ENCODE data around the gene ATP6V1F.

ATP6V1F gene

GRCh38 chr7:128869138-128869943, 6.7 kb downstream of the ATP6V1F start:
- peak overlapping the region; percentile 53 for H3K9ac ChIP-seq (ENCODE audit: low read length)
- H3K27me3 ChIP-seq (ENCODE audit: control insufficient read depth, insufficient read depth, low read length), result peaks cover 18% of the 10 kb centered on the region
- H3K4me1 ChIP-seq (ENCODE audit: control insufficient read depth, insufficient read depth, low read length), result peaks cover 18% of the 10 kb centered on the region
- no peaks in the 10 kb centered on the region for H3K36me3 ChIP-seq (ENCODE audit: control insufficient read depth, insufficient read depth, low read length)
- H3K9me3 ChIP-seq (ENCODE audit: control insufficient read depth, low read length), result no peaks in the 10 kb centered on the region
- H3K4me3 ChIP-seq (ENCODE audit: low read length), result no peak overlapping the region

GRCh38 chr7:128869944-128870285, 7.3 kb downstream of the ATP6V1F start:
- peak overlapping the region; percentile 35 for H3K9ac ChIP-seq (ENCODE audit: low read length)

DNA sequence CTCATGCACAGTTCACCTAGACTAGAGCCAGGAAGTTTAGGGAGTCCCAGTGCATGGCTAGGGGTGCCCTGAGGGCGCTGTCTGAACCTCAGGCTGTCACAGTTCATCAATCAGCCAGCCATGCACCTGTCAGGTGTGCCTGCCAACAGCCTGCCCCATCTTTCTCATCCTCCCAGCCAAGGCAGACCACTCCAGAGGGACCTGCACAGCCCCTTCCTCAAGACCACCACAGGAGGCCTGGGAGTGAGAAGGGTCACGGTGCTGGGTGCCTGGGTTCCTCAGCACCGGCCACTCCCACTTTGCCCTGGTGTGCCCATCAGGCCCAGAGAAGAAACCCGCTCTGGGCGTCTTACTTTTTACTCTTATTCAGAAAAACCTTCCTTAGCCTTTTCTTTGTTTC, 8.4 kb downstream of the ATP6V1F start:
- Histone ChIP-seq H3K36me3 (ENCODE audit: control insufficient read depth, insufficient read depth, low read length) (no peaks in the 10 kb centered on the region), H3K4me1 (ENCODE audit: control insufficient read depth, insufficient read depth, low read length) (peaks cover 19% of the 10 kb centered on the region), H3K9ac (ENCODE audit: low read length) (no peak overlapping the region), H3K9me3 (ENCODE audit: control insufficient read depth, low read length) (no peaks in the 10 kb centered on the region), H3K27me3 (ENCODE audit: control insufficient read depth, insufficient read depth, low read length) (peaks cover 18% of the 10 kb centered on the region), H3K4me3 (ENCODE audit: low read length) (no peak overlapping the region)

More at GRCh38 chr7:128869944-128870285, 7.3 kb downstream of the ATP6V1F start:
- Histone ChIP-seq H3K4me1 (ENCODE audit: control insufficient read depth, insufficient read depth, low read length) (peaks cover 18% of the 10 kb centered on the region), H3K27me3 (ENCODE audit: control insufficient read depth, insufficient read depth, low read length) (peaks cover 18% of the 10 kb centered on the region), H3K9me3 (ENCODE audit: control insufficient read depth, low read length) (no peaks in the 10 kb centered on the region), H3K36me3 (ENCODE audit: control insufficient read depth, insufficient read depth, low read length) (no peaks in the 10 kb centered on the region), H3K4me3 (ENCODE audit: low read length) (no peak overlapping the region)

GRCh38 chr7:128872394-128872824, 9.8 kb downstream of the ATP6V1F start:
- Histone ChIP-seq H3K4me3 (ENCODE audit: low read length) (no peak overlapping the region), H3K36me3 (ENCODE audit: control insufficient read depth, insufficient read depth, low read length) (no peaks in the 10 kb centered on the region), H3K4me1 (ENCODE audit: control insufficient read depth, insufficient read depth, low read length) (peaks cover 27% of the 10 kb centered on the region), H3K27me3 (ENCODE audit: control insufficient read depth, insufficient read depth, low read length) (peaks cover 18% of the 10 kb centered on the region), H3K9ac (ENCODE audit: low read length) (no peak overlapping the region), H3K9me3 (ENCODE audit: control insufficient read depth, low read length) (no peaks in the 10 kb centered on the region)

DNA sequence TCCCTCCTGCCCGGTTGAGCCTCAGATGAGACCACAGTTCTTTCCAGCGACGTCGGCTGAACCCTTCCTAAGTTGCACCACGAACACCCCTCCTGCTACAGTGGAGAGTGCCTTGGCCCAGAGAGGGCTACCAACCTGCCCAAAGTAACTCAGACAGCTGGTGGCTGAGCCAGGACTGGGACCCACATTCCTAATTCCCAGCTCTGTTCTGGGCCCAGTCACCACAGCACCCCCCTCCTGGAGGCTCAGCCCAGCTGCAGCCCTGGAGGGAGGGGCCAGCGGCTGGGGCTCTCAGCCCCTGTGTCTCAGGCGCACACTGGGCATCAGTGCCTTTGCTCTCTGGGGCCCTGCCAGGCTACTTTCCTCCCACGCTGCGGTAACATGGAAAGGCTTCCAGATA, 10.6 kb downstream of the ATP6V1F start:
- Histone ChIP-seq H3K4me3 (ENCODE audit: low read length) (no peak overlapping the region), H3K36me3 (ENCODE audit: control insufficient read depth, insufficient read depth, low read length) (no peaks in the 10 kb centered on the region), H3K9ac (ENCODE audit: low read length) (no peak overlapping the region), H3K4me1 (ENCODE audit: control insufficient read depth, insufficient read depth, low read length) (peaks cover 24% of the 10 kb centered on the region), H3K9me3 (ENCODE audit: control insufficient read depth, low read length) (no peaks in the 10 kb centered on the region), H3K27me3 (ENCODE audit: control insufficient read depth, insufficient read depth, low read length) (peaks cover 18% of the 10 kb centered on the region)

DNA sequence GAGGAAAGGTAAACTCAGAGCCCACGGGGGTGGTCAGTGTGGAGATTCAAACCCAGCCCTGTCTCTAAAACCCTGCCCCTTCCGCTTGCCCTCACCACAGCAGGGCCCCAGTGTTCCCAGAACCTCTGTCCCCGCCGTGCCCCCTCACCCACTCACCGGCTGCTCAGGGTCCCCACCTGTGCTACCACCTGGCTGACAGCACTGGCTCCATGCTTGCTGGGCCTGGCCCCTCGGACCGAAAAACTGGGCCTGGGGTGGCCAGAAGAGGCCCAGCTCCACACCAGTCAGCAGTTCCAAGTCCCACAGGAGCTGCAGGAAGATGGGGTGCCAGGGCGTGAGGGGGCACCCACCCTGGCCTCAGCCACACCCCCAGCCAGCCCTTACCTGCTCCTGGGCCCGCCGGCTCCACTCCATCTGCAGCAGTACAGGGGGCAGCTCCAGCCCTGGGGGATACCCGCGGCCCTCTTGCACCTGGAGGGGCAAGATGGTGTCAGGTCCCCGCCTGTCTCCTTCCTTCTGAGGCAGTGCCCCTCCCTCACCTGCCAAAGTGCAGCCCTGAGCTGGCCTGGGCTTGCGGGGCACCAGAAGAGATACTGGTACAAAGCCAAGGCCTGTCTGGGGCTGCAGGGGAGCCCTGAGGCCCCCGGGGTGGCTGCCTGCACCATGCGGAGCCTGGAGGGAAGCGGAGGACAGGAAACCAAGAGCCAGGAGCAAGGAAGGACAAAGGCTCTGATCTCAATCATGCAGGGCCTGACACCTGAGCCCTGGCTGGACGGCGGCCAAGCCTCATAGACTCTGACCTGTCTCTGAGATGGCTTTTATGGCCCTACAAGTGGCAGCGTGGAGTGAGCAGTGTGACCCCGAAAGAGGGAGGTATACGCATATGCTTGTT, 11.7 kb downstream of the ATP6V1F start:
- Histone ChIP-seq H3K4me1 (ENCODE audit: control insufficient read depth, insufficient read depth, low read length) (peaks cover 16% of the 10 kb centered on the region), H3K36me3 (ENCODE audit: control insufficient read depth, insufficient read depth, low read length) (no peaks in the 10 kb centered on the region), H3K27me3 (ENCODE audit: control insufficient read depth, insufficient read depth, low read length) (peaks cover 18% of the 10 kb centered on the region), H3K9ac (ENCODE audit: low read length) (no peak overlapping the region), H3K9me3 (ENCODE audit: control insufficient read depth, low read length) (no peaks in the 10 kb centered on the region), H3K4me3 (ENCODE audit: low read length) (no peak overlapping the region)

DNA sequence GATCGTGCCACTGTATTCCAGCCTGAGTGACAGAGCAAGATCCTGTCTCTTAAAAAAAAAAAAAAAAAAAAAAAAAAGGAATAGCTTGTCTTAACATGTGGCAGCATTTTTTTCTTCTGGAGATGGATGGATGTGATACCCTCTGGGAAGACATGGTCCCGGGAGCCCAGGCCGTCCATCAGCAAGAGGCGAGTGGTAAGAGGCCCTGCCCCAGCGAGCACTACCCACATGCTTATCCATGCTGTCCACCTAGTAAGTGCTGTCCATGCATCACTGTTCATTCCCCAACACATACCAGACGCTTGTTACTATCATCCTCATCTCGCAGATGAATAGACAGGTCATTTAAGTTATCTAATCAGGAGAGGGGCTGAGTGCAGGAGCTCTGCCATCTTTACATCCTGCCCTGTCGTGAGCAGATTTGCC, 12.9 kb downstream of the ATP6V1F start:
- H3K4me3 ChIP-seq (ENCODE audit: low read length), result no peak overlapping the region
- no peaks in the 10 kb centered on the region for H3K36me3 ChIP-seq (ENCODE audit: control insufficient read depth, insufficient read depth, low read length)
- H3K4me1 ChIP-seq (ENCODE audit: control insufficient read depth, insufficient read depth, low read length), result peaks cover 9% of the 10 kb centered on the region
- peaks cover 10% of the 10 kb centered on the region for H3K27me3 ChIP-seq (ENCODE audit: control insufficient read depth, insufficient read depth, low read length)
- H3K9me3 ChIP-seq (ENCODE audit: control insufficient read depth, low read length), result no peaks in the 10 kb centered on the region
- no peak overlapping the region for H3K9ac ChIP-seq (ENCODE audit: low read length)

GRCh38 chr7:128876127-128876526, 13.5 kb downstream of the ATP6V1F start:
- peaks cover 5% of the 10 kb centered on the region for H3K27me3 ChIP-seq (ENCODE audit: control insufficient read depth, insufficient read depth, low read length)

GRCh38 chr7:128876586-128876977, 13.9 kb downstream of the ATP6V1F start:
- H3K4me3 ChIP-seq (ENCODE audit: low read length), result no peak overlapping the region
- H3K9ac ChIP-seq (ENCODE audit: low read length), result no peak overlapping the region
- peaks cover 9% of the 10 kb centered on the region for H3K4me1 ChIP-seq (ENCODE audit: control insufficient read depth, insufficient read depth, low read length)
- no peaks in the 10 kb centered on the region for H3K9me3 ChIP-seq (ENCODE audit: control insufficient read depth, low read length)
- peaks cover 5% of the 10 kb centered on the region for H3K27me3 ChIP-seq (ENCODE audit: control insufficient read depth, insufficient read depth, low read length)
- H3K36me3 ChIP-seq (ENCODE audit: control insufficient read depth, insufficient read depth, low read length), result no peaks in the 10 kb centered on the region

More at GRCh38 chr7:128876127-128876526, 13.5 kb downstream of the ATP6V1F start:
- no peaks in the 10 kb centered on the region for H3K36me3 ChIP-seq (ENCODE audit: control insufficient read depth, insufficient read depth, low read length)
- H3K9ac ChIP-seq (ENCODE audit: low read length), result no peak overlapping the region
- H3K4me1 ChIP-seq (ENCODE audit: control insufficient read depth, insufficient read depth, low read length), result peaks cover 9% of the 10 kb centered on the region
- H3K9me3 ChIP-seq (ENCODE audit: control insufficient read depth, low read length), result no peaks in the 10 kb centered on the region
- no peak overlapping the region for H3K4me3 ChIP-seq (ENCODE audit: low read length)

DNA sequence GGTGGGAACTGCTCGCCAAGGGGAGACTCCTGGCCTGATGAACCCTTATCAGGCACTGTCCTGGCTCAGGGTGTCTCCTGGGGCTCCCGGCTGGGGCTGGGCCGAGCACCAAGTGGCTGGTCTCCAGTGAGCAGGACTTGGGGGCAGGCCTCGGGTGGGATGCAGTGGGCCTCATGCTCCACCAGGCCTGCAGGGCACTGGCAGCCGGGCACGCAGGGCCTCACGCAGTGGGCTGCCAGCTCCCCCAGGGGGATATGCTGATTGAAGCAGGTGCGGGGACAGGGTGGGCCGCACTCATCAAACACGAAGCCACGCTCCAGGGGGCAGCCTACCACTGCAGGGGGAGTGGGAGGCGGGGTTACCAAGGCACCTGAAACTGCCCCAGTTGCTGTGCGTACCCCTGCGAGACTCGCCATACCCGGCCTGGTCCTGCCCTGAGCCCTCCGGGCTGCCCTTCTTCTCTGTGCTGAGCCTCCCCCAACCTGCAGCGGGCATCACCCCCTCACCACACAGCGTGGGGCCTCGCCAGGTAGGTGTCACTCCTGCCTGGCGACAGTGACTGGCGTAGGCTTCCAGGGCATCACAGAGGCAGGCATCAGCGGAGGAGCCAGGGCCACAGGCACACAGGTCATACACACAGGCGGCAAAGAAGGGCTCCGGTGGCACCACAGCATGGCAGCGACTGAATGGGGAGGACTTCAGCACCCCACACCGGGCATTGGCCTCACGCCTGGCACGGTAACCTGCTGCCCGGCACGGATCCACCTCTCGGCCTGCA, 14.5 kb downstream of the ATP6V1F start:
- H3K36me3 ChIP-seq (ENCODE audit: control insufficient read depth, insufficient read depth, low read length), result no peaks in the 10 kb centered on the region
- peaks cover 9% of the 10 kb centered on the region for H3K4me1 ChIP-seq (ENCODE audit: control insufficient read depth, insufficient read depth, low read length)
- H3K4me3 ChIP-seq (ENCODE audit: low read length), result no peak overlapping the region
- H3K27me3 ChIP-seq (ENCODE audit: control insufficient read depth, insufficient read depth, low read length), result peaks cover 2% of the 10 kb centered on the region
- H3K9ac ChIP-seq (ENCODE audit: low read length), result no peak overlapping the region
- H3K9me3 ChIP-seq (ENCODE audit: control insufficient read depth, low read length), result no peaks in the 10 kb centered on the region

DNA sequence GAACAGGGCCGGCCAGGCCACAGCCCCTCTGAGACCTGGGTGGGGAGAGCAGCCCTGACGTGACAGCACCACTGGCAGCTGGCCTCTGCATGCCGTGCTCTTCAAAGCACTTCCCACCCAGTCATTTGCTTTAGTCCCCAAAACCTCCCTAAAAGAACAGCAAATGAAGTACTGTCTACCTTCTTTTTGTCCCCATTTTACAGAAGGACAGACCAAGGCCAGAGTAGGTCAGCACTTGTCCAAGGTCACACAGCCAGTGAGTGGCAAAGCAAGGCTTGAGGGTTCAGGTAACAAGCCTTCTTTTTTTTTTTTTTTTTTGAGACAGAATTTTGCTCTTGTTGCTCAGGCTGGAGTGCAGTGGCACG, 15.1 kb downstream of the ATP6V1F start:
- Histone ChIP-seq H3K4me3 (ENCODE audit: low read length) (no peak overlapping the region), H3K9me3 (ENCODE audit: control insufficient read depth, low read length) (no peaks in the 10 kb centered on the region), H3K9ac (ENCODE audit: low read length) (no peak overlapping the region), H3K36me3 (ENCODE audit: control insufficient read depth, insufficient read depth, low read length) (no peaks in the 10 kb centered on the region), H3K27me3 (ENCODE audit: control insufficient read depth, insufficient read depth, low read length) (no peaks in the 10 kb centered on the region), H3K4me1 (ENCODE audit: control insufficient read depth, insufficient read depth, low read length) (peaks cover 9% of the 10 kb centered on the region)

Data from mucosa of stomach (tissue), 1 donor.